Sigmoid colon (tissue), 7 donors: ENCODE results near the gene MAVS. TPM values are rescaled to one million over a fixed set of nuclear protein-coding genes. Genes with fewer than 3 reads are reported as not detected.

Source experiments
- DNase-seq: peaks from one replicate; pipeline ENCODE4 v3.0.0-alpha.2; 2019
- H3K27ac ChIP-seq, 4 donors: fragments of 200-600 bp; sonication (generic); one replicate each; pipeline ENCODE4 v1.5.1; 2016 to 2019; ENCODE audit warnings: mild to moderate bottlenecking in 1 of 4
- H3K27me3 ChIP-seq, 3 donors: fragments of 200-600 bp; sonication (generic); one replicate each; pipeline ENCODE4 v1.5.1; 2019; ENCODE audit warnings: mild to moderate bottlenecking in 1 of 3
- H3K36me3 ChIP-seq, 4 donors: fragments of 200-600 bp; sonication (generic); one replicate each; pipeline ENCODE4 v1.5.1; 2016 to 2019
- H3K4me1 ChIP-seq, 4 donors: fragments of 200-600 bp; sonication (generic); one replicate each; pipeline ENCODE4 v1.5.1; 2017 to 2019
- H3K4me3 ChIP-seq, 4 donors: fragments of 200-600 bp; sonication (generic); one replicate each; pipeline ENCODE4 v1.5.1; 2017 to 2019; ENCODE audit warnings: mild to moderate bottlenecking in 2 of 4, moderate library complexity in 1 of 4
- H3K9me3 ChIP-seq, 4 donors: fragments of 200-600 bp in 3 of 4; sonication (generic) in 3 of 4; one replicate each; pipeline versions ENCODE4 v1.5.1 to v1.6.1; 2013 to 2019
- EP300 ChIP-seq, 4 donors: sonication (generic); formaldehyde crosslinking; IDR thresholded peaks; one replicate each; pipeline ENCODE4 v1.6.1; 2017; ENCODE audit warnings: antibody characterized with exemption in 4 of 4
- POLR2A ChIP-seq, 2 donors: fragments of 450-650 bp; IDR thresholded peaks; one replicate each; pipeline ENCODE4 v1.6.1; 2016; ENCODE audit warnings: antibody characterized with exemption in 2 of 2, mild to moderate bottlenecking in 2 of 2, moderate library complexity in 2 of 2
- POLR2AphosphoS5 ChIP-seq, 4 donors: sonication (generic); formaldehyde crosslinking; IDR thresholded peaks; one replicate each; pipeline ENCODE4 v1.6.1; 2017; ENCODE audit warnings: antibody characterized with exemption in 4 of 4
- WGBS, 2 donors: extraction: QIAGEN DNeasy Blood & Tissue Kit; methylation state at CpG; one replicate each; pipeline ENCODE4 v1.1.7; 2013; 5-methylcytosine and 5-hydroxymethylcytosine counted together
- intact Hi-C: fragments of 100-400 bp; cut with DNase I; formaldehyde crosslinking; loops from one replicate; pipeline ENCODE4 v1.15.1; 2023
- polyA plus RNA-seq, 3 donors: library from polyadenylated mRNA; stranded (reverse); fragments of 200-250 nt; gene quantifications; one replicate each; pipeline ENCODE4 v1.2.3, GENCODE V29; 2013
- total RNA-seq, 4 donors: library from RNA; depleted of rRNA; stranded (reverse); fragments of >200 nt; gene quantifications; one replicate each; pipeline ENCODE4 v1.1.0, GENCODE V29; 2016
- TF ChIP-seq, protein P1 (sequence below), 4 experiments: fragments of 450-650 bp in 3 of 4; fragments of 200-600 bp in 1 of 4; IDR thresholded peaks; one replicate each; pipeline ENCODE4 v1.5.1; 2016 to 2019; ENCODE audit warnings: antibody characterized with exemption in 4 of 4, mild to moderate bottlenecking in 3 of 4, moderate library complexity in 2 of 4
- donor health status: healthy with polysubstance abuse.
- donor health status: Bipolar disorder and iron deficiency.
- donor health status: healthy.

MAVS gene
- total and polyA plus RNA-seq, 7 donors, result 9.6 to 55.2 (median 18.0) TPM

DNA sequence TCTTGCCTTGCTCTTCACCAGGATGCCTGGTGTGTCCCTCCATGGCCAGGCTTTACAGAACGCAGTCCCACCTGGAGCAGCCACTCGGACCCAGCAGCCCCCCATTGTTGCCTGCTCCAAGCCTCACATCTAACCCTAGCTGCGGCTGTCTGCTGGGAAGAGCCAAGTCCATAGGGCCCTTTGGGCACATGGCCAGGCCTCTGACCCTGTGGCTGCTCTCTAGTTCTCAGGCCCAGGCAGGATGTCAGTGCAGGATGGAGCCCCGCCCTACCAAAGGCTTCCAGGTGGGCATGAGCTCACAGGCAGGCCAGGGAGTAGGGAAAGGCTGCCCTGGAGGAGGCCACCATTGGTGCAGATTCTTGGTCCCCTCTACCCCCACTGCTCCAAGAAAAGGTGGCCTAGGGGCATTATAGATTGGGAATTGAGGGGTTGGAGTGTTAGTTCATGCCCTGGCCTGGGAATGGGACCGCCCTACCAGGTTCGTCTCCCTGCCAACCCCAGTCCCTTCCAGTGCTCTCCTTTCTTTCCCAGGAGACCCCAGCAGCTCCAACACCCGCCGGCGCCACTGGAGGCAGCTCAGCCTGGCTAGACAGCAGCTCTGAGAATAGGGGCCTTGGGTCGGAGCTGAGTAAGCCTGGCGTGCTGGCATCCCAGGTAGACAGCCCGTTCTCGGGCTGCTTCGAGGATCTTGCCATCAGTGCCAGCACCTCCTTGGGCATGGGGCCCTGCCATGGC lies 18.7 kb downstream of the MAVS start:
- Histone ChIP-seq H3K9me3 (no peaks in the 10 kb centered on the region), H3K36me3 (peaks cover 52 to 79% (median 63%) of the 10 kb centered on the region in 4 donors), H3K4me1 (no peaks in the 10 kb centered on the region), H3K4me3 (no peak overlapping the region), H3K27ac (no peak overlapping the region), H3K27me3 (no peaks in the 10 kb centered on the region)
- TF ChIP-seq POLR2A (IDR thresholded peaks at IDR 0.05), result no peak
- TF ChIP-seq EP300 (IDR thresholded peaks at IDR 0.05), result no peak
- no peak for TF ChIP-seq POLR2AphosphoS5 (IDR thresholded peaks at IDR 0.05)
- TF ChIP-seq, protein P1, sequence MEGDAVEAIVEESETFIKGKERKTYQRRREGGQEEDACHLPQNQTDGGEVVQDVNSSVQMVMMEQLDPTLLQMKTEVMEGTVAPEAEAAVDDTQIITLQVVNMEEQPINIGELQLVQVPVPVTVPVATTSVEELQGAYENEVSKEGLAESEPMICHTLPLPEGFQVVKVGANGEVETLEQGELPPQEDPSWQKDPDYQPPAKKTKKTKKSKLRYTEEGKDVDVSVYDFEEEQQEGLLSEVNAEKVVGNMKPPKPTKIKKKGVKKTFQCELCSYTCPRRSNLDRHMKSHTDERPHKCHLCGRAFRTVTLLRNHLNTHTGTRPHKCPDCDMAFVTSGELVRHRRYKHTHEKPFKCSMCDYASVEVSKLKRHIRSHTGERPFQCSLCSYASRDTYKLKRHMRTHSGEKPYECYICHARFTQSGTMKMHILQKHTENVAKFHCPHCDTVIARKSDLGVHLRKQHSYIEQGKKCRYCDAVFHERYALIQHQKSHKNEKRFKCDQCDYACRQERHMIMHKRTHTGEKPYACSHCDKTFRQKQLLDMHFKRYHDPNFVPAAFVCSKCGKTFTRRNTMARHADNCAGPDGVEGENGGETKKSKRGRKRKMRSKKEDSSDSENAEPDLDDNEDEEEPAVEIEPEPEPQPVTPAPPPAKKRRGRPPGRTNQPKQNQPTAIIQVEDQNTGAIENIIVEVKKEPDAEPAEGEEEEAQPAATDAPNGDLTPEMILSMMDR (IDR thresholded peaks at IDR 0.05), result no peak
- WGBS, 2 donors, result 92 to 96% methylated on average over 14 of the region's 14 CpGs
- intact Hi-C loops, result loop anchor here (5.0 kb wide), 1 partner anchor 57 kb away; no protein-coding TSS in a partner anchor
- DNase-seq, result no peak

DNA sequence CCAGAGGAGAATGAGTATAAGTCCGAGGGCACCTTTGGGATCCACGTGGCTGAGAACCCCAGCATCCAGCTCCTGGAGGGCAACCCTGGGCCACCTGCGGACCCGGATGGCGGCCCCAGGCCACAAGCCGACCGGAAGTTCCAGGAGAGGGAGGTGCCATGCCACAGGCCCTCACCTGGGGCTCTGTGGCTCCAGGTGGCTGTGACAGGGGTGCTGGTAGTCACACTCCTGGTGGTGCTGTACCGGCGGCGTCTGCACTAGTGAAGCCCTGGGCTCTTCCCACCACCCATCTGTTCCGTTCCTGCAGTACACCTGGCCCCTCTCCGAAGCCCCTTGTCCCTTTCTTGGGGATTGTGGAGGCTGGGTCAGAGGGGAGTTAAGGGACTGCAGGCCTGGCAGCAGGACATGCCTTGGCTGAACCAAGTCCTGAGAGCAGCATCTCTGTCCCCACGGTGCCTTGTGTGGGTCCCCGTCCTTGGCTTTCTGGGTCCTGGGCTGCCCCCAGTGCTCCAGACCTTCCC lies 19.3 kb downstream of the MAVS start:
- 93 to 95% methylated on average over 14 of the region's 14 CpGs for WGBS, 2 donors
- Histone ChIP-seq H3K27ac (no peak overlapping the region), H3K9me3 (no peaks in the 10 kb centered on the region), H3K4me1 (no peaks in the 10 kb centered on the region), H3K36me3 (peaks cover 47 to 73% (median 57%) of the 10 kb centered on the region in 4 donors), H3K27me3 (no peaks in the 10 kb centered on the region), H3K4me3 (no peak overlapping the region)
- intact Hi-C loops, result loop anchor here (5.0 kb wide), 1 partner anchor 56 kb away; no protein-coding TSS in a partner anchor
- TF ChIP-seq, protein P1 (IDR thresholded peaks at IDR 0.05), result no peak
- DNase-seq, result no peak

DNA sequence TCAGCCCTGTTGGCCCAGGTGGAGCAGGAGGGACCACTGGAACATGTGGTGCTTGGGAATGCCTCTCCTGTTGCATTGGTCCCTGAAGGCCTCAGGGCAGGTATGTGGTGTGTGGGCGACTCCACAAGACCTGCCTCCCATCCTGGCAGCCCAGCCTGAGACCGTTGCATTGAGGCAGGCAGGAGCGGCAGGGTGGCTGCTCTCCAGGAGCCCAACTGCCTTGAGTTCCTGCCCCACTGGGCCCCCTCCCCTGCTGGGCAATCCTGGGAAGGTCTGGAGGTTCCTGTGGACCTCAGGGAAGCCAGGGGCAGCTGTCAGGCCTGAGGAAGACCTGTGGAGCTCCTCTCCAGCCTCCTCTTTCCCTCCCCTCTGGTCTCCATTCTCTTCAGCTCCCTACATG lies 19.8 kb downstream of the MAVS start:
- peaks cover 42 to 71% (median 52%) of the 10 kb centered on the region in 4 donors for H3K36me3 ChIP-seq
- intact Hi-C loops, result loop anchor here (5.0 kb wide), 1 partner anchor 56 kb away; no protein-coding TSS in a partner anchor
- no peaks in the 10 kb centered on the region for H3K27me3 ChIP-seq
- no peak for DNase-seq
- TF ChIP-seq POLR2A (IDR thresholded peaks at IDR 0.05) (no peak), POLR2AphosphoS5 (IDR thresholded peaks at IDR 0.05) (peak in 1 of 4 donors; percentile 14), EP300 (IDR thresholded peaks at IDR 0.05) (no peak)
- WGBS, 2 donors, result 83 to 85% methylated on average over 3 of the region's 3 CpGs
- H3K4me3 ChIP-seq, result no peak overlapping the region
- peaks cover 0 to 2% (median 0%) of the 10 kb centered on the region in 4 donors for H3K4me1 ChIP-seq
- H3K9me3 ChIP-seq, result no peaks in the 10 kb centered on the region
- H3K27ac ChIP-seq, result no peak overlapping the region

DNA sequence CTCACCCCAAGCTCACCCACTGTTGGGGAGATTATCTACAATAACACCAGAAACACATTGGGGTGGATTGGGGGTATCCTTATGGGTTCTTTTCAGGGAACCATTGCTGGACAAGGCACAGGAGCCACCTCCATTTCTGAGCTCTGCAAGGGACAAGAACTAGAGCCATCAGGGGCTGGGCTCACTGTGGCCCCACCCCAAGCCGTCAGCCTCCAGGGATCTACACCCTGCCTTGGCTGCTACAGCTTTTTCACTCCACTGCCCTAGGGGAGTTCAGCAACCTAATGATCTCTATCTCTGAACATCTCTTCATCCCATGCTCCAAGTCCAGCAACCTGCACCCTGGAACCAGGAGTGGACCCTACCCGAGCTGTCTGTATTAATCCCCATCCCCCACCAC lies 21.2 kb downstream of the MAVS start:
- Histone ChIP-seq H3K27ac (no peak overlapping the region), H3K4me1 (peaks cover 0 to 7% (median 0%) of the 10 kb centered on the region in 4 donors), H3K9me3 (no peaks in the 10 kb centered on the region), H3K27me3 (no peaks in the 10 kb centered on the region), H3K4me3 (no peak overlapping the region), H3K36me3 (peaks cover 28 to 71% (median 39%) of the 10 kb centered on the region in 4 donors)
- intact Hi-C loops, result loop anchor here (5.0 kb wide), 1 partner anchor 54 kb away; no protein-coding TSS in a partner anchor
- TF ChIP-seq POLR2AphosphoS5 (IDR thresholded peaks at IDR 0.05) (no peak), POLR2A (IDR thresholded peaks at IDR 0.05) (no peak), EP300 (IDR thresholded peaks at IDR 0.05) (no peak)
- TF ChIP-seq, protein P1 (IDR thresholded peaks at IDR 0.05), result no peak
- DNase-seq, result no peak
- WGBS, 2 donors, result 61 to 62% methylated on average over 2 of the region's 2 CpGs

DNA sequence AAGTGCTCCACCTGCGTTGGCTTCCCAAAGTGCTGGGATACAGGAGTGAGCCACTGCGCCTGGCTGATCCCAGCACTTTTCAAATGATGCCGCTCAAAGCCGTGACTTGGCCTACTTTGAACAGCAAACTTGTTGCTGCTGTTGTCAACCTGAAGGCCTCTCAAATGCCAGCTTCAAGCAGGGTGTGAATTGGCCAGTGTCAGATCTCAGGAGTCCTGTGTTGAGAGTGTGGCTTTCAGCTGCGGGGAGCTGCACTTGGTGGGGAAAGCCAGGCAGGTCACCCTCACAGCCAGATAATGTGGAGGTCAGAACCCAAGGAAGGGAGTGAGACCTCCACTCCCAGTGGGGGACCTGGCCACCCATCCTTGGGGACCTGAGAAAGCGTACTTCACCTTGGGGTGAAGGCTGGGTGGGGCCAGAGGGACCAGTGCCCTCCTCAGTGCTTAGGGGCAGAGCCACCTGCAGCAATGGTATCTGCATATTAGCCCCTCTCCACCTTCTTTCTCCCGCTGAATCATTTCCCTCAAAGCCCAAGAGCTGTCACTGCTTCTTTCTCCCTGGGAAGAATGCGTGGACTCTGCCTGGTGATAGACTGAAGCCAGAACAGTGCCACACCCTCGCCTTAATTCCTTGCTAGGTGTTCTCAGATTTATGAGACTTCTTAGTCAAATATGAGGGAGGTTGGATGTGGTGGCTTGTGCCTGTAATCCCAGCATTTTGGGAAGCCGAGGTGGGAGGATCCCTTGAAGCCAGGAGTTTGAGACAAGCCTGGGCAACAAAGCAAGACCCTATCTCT lies 23.4 kb downstream of the MAVS start:
- H3K27me3 ChIP-seq, result no peaks in the 10 kb centered on the region
- no peak for TF ChIP-seq EP300 (IDR thresholded peaks at IDR 0.05)
- TF ChIP-seq, protein P1 (IDR thresholded peaks at IDR 0.05), result no peak
- no peaks in the 10 kb centered on the region for H3K9me3 ChIP-seq
- intact Hi-C loops, result loop anchor here (5.0 kb wide), 1 partner anchor 52 kb away; no protein-coding TSS in a partner anchor
- no peak overlapping the region for H3K27ac ChIP-seq
- peaks cover 0 to 14% (median 0%) of the 10 kb centered on the region in 4 donors for H3K4me1 ChIP-seq
- 62 to 86% methylated on average over 10 of the region's 10 CpGs for WGBS, 2 donors
- peaks cover 7 to 65% (median 24%) of the 10 kb centered on the region in 4 donors for H3K36me3 ChIP-seq
- no peak overlapping the region for H3K4me3 ChIP-seq
- DNase-seq, result no peak
